Activated CD4-positive, alpha-beta T cell treated with anti-CD3 and anti-CD28 coated beads for 1 hour (primary cell): ENCODE data around the gene CACNA1E.
"Not testable (repeated sequence)": the region's sequence is repeated elsewhere in the genome, so short reads cannot be mapped to it uniquely, and the experiment has no call there.

Source experiments
- DNase-seq: peaks from one replicate; pipeline ENCODE4 v3.0.0-alpha.2; 2020

CACNA1E gene

DNA sequence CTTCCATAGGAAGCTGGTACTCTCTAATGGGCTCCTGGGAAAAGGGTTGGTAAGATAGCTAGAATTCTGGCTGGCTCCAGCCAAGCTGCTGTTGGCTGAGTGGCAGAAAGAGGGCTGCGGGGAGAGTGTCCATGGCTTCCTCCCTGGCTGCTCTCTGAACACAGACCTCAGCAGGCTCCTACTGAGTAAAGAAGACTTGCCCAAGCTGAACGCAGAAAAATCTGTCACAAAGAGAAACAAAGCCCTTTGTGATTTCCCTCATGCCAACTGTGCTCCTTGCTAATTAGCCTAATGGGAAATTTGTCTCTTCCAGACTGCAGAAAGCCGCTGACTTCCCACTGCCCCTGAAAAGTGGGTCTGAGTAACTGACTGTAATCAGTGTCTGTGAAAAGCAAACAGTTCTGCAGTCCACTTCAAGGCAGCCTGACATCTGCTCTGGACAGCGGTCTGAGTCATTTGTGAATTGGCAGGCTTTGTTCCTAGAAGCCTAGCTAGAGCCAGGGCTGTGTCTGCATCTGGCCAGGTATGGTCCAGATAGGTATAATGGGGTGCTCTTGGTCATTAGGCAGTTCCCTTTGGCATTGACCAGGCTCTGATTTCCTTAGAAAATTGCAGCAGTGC, 295.4 kb downstream of the CACNA1E start:
- DNase-seq = no peak

DNA sequence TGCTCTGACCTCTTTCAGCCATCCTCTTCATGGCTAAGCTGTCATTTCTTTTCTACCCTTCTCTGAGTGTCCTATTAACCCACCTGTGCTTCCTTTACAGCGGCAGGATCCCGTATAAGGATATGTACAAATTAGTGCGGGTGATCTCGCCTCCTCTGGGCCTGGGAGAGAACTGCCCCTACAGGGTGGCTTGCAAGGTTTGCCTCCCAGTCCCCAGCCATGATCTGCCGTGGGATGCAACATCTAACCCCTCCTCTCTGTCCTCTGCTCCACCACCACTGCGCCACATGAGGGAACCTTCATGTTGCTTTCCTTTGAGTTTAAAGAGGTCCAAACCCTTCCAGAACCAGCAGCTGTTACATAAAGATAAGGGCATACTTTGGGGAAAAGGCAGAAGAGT, 296.0 kb downstream of the CACNA1E start:
- DNase-seq = no peak

DNA sequence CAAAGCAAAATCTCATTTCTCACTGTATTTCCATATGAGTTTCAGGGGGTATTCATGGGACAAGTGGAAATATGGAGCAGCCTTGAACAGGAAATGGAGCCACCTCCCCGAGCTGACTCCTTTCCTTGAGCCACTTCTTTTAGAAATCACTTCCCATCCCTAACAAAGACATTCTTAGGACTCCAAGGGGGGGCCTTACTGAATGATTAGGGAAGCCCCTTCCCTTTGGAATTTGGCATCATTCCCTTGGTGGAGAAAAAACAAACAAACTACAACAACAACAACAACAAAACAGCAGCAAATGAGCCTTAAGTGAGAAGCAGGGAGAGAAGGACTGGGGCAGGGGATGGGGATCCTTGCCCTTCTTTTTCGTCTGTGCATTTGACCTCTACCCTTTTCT, 299.9 kb downstream of the CACNA1E start:
- no peak for DNase-seq

DNA sequence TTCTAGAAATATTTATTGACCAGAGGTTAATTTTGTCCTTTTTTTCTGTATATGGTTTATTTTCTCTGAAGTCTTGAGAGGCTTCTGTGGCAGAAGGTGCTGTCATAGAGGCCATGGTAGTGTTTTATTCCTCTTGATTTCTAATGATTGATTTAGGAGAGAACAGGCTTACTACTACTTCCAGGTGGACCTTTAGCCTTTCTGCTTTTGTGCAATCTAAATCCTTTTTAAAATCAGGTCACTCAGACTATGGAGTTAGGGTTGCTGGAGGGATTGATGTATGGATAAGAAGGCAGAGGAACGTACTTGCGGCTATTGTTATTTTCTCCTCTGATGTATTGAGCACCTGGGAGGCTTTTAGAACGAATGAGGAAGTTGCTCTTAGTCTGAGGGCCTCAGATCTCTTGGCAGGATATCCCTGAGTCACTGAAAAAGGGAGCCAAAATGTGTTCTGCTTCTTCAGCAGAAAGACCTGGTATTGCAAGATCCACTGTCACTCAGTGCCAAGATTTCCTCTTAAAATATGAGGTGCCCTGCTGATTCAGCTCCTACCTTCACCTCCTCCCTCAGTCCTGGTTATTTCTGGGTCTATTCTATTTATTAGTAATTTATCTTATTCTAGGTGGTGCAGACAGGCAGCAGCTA, 300.8 kb downstream of the CACNA1E start:
- DNase-seq = no peak

DNA sequence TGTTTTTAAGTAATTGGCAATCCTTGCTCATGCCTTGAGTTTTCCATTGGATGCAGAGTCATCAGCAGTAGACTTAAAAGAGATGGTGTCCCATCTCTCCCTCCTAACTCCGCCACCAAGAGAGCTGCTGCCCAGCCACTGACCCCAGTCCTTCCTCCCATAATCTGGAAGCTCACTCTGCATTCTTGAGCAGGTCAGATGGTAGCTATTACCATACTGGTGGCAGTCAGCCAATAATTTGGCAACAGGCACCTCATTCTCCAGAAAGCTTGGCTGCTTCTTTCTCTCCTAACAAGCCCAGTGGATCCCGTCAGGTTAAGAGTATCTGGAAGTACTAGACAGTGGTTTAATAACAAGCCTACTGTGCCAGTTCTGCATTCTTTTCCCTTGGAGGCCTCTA, 306.1 kb downstream of the CACNA1E start:
- no peak for DNase-seq

DNA sequence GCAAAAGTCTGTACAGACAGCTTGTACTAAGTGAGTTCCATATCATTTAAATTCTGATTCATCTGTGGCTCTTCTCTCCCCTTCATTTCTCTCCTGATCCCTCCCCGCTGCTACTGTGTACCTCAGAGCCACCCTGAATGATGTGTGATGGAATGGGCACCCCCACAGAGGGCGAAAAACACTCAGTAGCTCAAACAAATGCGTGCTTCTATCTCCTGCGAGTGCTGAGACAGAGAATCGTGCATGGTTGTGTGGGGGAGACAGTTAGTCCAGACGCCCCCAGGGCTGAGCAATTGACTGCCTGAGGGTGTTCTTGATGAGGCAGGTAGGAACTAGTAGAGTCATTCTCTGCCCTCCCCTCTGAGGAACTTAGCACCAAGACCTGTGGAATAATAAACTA, 308.4 kb downstream of the CACNA1E start:
- no peak for DNase-seq

DNA sequence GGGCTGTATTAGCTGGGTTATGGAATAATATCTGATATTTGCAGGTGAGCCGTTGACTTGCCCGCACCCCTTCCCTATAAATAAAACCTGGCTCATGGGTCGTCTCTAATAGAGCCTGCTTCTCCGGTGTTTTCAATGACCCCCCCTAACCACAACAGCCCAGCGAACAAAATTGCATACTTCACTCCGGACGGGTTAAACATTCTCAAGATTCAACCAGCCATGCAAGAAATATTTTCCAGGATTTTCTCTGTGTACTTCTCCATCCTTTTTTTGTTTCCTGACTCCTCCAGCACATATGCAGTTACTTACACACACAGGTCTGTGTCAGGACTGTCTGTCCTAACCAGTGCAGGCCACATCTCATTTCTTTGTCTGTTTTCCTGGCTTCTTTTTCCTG, 310.5 kb downstream of the CACNA1E start:
- no peak for DNase-seq

DNA sequence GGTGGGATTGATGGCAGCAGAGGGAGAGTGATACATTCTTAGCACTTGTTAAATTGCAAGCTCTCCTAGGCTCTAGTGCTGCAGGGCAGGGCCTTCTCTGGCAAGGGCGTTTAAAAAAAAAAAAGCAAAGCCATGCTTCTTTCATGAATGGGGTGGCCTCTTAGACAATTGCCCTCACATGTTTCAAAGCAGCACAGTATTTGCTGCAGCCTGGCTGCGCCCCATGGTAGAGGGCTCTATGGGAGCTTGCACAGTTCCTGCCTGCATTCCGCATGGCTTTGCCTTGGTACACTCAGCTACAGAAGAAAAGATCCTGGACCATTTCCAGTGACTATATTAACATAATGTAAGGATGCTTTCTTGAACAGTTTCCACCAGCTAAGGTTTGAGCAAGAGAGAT, 311.0 kb downstream of the CACNA1E start:
- no peak for DNase-seq

DNA sequence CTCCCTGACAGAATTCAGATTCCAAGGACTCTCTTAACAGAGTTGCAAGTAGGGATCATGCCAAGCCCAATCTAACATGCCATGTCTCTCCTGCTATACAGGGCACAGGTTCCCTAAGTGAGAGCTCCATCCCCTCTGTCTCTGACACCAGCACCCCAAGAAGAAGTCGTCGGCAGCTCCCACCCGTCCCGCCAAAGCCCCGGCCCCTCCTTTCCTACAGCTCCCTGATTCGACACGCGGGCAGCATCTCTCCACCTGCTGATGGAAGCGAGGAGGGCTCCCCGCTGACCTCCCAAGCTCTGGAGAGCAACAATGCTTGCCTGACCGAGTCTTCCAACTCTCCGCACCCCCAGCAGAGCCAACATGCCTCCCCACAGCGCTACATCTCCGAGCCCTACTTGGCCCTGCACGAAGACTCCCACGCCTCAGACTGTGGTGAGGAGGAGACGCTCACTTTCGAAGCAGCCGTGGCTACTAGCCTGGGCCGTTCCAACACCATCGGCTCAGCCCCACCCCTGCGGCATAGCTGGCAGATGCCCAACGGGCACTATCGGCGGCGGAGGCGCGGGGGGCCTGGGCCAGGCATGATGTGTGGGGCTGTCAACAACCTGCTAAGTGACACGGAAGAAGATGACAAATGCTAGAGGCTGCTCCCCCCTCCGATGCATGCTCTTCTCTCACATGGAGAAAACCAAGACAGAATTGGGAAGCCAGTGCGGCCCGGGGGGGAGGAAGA, 315.0 kb downstream of the CACNA1E start:
- no peak for DNase-seq

DNA sequence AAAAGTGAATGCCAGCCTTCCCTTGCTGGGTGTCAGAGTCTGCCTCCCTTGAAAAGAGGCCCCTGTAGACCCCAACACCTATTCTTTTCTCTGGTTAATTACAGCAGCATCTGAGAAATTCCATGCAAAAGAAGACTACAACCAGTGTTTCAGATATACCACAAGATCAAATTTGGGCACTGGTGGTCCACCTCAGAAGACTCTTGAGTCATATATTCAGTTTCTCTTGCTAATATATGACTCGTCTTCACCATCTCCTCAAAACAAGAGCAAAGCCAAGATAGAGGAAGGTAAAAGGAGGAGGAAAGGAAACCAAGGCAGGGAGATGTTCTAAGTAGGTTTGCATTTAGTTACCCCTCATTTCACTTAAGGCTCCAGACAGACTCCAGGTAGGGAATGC, 318.3 kb downstream of the CACNA1E start:
- DNase-seq = no peak

DNA sequence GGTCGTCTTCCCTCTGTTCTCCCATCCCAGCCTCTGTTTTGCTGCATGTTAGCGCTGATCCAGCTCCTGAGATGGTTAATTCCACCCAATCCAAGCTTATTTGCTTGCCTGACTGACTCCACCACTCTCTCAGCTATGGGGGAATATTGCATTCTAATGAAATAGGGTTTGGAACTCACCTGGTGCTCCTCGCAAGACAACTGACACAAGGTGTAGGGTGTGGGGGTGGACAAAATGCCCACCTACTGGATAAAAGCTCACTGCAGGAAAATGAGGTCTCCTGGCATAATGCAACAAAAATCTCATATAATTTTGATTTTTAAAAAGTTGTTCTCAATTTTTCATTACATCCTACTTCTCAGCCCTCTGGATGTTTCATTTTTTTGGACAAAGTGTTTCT, 319.1 kb downstream of the CACNA1E start:
- no peak for DNase-seq

DNA sequence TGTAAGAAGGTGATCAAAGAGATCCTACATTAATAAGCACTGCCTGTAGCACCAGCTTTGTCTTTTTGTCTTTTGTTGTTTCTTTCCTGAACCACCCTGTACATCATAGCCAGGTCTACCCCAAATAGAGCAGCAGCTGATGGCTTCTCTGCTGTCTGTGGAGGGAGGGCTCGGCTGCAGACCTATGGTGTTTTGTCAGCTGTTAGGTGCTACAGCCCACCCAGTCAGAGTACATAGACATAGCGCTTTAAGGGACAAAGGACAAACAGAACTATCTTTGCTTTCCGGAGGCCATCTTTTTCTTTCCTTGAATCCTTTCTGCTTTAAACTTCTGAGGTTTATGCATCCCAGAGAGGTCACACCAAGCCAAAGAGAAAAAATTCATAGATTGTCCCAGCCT, 320.1 kb downstream of the CACNA1E start:
- DNase-seq = no peak

DNA sequence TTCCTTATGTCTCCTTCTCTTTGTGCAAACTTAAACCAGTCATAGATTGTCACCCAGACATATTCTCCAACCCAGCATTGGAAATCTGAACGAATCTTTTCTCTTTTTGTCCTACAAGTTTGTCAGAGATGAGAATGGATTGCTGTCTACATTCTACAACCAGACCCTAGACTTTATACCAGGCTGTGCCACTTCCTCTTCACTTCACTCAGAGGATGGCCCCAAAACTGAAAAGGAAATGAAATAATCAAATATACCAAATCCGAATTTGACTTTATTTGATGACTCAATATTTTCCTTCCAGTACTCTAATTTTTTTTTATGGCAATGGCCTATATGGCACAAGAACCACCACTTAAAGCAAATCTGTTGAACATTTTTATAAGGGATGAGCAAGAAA, 321.7 kb downstream of the CACNA1E start:
- no peak for DNase-seq

DNA sequence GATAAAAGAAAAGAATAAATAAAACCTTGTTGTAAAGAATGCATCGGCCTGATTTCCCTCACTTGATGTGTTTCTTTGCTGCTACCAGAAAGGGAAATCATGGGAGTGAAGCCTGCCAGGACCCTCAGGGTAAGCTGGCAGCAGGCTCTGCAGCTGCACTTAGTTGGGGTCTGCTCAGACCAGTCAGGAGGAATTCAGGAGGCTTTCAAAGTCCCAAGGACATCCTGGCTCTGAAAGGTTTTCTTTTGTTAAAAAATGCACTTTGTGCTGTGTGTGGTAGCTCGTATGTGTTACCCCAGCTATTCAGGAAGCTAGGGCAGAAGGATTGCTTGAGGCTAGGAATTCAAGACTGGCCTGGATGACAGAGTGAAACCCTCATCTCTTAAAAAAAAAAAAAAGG, 323.4 kb downstream of the CACNA1E start:
- DNase-seq = no peak

DNA sequence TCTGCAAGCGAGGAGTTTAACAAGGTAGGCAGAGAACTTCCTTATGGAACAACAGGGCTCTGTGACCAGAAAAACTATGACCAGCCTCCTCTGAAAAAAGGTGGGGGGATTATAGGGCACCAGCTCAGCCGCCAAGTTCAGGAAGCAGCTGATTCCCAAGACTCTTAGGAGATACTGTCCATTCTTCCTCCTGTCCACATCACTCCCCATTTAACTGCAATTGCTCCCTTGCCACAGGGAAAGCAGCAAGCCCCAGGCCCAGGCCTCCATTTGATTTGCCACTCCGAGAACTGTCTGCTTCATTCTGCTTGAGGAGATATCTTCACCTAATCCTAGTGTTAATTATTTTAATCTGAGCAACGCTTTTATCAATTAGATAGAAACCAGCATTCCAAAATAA, 323.9 kb downstream of the CACNA1E start:
- DNase-seq = no peak

DNA sequence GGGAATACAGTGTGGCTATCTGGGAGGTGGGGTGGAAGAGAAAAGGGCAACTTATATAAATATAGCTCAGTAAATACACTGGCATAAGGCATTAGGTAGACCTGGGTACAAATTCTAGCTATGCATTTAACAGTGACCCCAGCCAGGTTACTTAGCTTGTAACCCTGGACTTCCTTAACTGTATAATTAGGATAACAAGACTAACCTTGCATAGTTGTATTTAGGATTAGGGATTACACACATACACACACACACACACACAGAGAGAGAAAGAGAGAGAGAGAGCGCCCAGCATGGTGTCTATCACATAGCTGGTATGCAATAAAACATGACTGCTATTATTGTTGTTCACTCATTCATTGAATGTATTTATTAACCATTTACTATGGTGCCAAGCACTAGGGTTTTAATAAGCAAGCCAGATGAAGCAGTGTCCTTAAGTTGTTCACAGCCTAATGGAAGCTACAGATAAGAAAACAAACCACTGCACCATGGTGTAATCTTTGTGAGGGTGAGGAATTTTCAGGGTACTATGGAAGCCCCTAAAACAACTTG, 326.8 kb downstream of the CACNA1E start:
- DNase-seq = no peak

DNA sequence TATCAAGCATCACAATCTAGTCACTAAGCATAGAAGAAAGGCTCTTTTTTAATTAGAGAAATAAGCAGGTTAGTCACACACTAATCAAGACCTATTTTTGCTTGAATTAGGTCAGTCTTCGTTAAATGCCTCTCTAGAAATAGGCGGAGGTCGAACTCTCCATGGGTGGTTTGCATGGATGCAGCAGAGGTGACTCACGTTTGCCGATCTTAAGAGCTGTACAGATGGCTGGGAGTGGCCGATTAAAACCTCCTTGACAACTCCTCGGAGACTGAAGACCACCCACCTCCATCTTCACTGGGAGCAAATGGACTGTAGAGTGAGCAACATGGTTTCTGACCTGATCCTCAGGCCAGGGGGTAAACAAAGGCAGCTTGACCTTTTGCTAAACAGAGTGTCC, 328.9 kb downstream of the CACNA1E start:
- no peak for DNase-seq

DNA sequence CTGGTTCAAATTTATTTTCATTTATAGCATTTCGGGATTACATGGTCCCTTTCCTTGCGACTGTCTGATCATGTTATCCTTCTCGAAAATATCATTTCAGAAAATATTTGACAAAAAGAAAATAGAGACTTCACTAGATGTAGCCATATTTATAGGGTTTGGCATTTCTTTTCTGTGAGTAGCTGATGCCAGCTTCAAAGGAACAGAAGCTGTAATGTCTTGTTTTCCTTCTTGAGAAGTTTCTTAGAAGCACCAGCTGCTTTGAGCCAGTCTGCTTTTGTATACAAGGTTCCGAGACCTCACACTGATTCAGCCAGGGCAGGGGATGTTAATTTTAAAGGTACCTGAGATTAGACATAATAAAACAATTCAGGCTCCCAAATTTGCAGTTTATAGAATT, 329.9 kb downstream of the CACNA1E start:
- DNase-seq = no peak

DNA sequence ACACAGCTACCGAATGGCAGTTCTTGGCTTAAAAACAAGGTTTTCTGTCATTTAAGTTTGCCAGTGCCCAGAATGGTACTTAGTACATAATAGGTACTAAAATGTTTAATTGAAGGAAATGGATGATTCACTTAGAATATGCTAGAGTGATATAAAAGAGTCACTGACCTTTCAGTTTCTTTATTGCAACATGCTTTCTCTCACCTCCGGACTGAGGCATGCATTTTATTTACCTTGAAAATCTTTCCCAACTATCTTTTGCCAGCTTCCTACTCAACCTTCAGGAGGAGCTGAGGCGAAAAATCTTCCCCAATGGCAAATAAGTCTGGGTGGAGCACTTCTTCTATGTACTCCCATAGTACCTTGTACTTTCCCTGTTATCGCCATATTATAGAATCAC, 333.3 kb downstream of the CACNA1E start:
- DNase-seq = no peak

DNA sequence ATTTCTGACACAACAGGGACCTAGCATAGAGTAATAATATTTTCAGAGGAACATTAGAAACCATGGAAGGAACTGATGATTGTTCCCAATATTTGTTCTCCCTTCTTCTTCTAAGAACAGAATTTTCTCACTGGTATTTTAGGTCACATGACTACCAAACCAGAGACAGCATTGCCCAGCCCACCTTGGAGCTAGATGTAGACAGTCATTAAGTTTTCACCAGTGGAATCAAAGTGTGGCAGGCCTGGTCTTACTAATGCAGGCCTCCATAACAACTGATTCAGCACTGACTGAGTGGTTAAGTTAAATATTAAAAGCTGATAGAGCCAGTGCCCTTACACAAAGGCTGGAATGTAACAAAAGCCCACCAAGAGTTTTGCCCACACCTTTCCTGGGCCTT, 333.8 kb downstream of the CACNA1E start:
- DNase-seq = no peak

DNA sequence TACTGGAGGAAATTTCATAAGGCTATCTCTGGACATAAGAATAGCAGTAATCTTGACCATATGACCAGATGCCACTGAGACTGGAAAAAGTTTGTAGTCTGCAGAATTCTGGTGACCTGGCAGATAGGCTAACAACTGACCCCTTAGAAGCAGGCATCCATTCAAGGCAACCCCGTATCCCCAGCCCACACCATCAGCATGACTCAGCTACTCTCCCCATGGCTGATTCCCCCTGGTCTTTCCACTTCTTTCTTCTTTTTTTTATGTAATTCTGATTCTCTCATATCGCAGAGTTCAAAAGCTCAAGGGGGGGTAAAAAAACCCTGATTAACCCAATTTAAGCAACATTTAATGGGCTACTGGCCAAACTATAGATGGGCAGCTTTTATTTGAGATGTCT, 335.1 kb downstream of the CACNA1E start:
- no peak for DNase-seq

DNA sequence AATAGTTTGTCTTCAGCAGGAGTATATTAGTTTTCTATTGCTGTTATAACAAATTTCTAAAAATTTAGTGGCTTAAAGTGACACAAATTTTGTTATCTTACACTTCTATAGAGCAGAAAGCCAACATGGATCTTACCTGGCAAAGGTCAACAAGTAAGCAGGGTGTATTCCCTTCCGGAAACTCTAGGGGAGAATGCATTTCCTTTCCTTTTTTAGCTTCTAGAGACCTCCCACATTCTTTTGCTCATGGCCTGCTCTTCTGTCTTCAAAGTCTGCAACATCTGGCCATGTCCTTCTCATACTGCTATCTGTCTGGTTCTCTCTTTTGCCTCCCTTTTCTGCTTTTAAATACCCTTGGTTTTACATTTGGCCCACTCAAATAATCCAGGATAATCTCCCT, 335.6 kb downstream of the CACNA1E start:
- DNase-seq = no peak

DNA sequence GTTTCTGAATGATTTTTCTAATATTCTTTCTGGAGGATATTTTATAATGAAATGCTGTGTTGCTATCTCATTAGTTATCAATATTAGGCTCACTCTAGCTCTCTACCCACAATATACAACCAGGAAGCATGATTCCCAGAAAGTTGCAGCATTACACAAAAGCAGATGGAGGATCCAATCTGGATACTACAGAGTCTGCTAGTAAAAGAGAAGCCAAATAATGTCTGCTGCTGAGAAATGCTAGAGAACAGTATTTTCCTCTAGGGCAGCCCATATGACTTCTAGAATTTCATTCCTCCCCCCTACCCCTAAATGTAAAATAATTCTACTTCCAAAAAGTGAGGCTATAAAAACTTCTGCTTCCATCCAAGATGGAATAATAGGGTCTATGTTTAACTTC, 338.4 kb downstream of the CACNA1E start:
- DNase-seq = no peak

DNA sequence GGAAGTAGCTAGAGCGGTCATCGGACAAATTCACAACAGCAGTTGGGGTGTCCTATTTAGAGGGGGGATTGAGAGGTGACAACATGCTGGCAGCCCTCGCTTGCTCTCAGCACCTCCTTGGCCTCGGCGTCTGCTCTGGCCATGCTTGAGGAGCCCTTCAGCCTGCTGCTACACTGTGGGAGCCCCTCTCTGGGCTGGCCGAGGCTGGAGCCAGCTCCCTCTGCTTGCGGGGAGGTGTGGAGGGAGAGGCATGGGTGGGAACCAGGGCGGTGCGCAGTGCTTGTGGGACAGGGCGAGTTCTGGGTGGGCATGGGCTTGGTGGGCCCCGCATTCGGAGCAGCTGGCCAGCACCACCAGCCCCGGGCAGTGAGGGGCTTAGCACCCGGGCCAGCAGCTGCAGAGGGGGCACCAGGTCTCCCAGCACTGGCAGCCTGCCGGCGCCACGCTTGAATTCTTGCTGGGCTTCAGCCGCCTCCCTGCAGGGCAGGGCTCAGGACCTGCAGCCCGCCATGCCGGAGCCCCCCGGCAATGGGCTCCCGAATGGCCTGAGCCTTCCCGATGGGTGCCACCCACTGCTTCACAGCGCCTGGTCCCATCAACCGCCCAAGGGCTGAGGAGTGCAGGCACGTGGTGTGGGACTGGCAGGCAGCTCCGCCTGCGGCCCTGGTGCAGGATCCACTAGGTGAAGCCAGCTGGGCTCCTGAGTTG, 349.0 kb downstream of the CACNA1E start:
- not testable (repeated sequence) for DNase-seq
